ENCODE results near the gene HMGCR.
"Not testable (repeated sequence)": the region's sequence is repeated elsewhere in the genome, so short reads cannot be mapped to it uniquely, and the experiment has no call there.

Gene HMGCR

DNA sequence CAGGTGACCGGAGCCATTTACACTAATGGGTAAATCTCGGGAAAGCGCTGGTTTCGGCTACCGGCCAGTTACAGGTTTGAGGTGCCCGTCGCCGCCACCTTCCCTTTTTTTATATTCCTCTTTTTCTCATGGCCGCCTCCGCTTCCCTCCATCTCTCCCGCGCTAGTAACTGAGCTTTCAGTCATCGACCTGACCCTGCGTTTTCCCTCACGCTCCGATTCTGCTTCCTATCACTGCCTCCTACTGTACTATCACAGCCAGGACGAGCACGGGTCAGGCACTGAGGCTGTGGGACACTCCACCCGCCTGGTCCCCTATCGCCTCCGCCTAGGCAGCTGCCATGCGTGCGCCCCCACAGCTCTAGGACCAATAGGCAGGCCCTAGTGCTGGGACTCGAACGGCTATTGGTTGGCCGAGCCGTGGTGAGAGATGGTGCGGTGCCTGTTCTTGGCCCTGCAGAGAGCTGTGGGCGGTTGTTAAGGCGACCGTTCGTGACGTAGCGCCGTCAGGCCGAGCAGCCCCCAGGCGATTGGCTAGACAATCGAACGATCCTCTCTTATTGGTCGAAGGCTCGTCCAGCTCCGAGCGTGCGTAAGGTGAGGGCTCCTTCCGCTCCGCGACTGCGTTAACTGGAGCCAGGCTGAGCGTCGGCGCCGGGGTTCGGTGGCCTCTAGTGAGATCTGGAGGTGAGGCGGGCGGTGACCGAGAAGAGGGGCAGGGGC lies at the start of gene HMGCR:
Gene HMGCR, plus strand, starts transcription at position 606 of the 722 bp plus-strand sequence. CDS start 5,386 bp downstream, outside the sequence.
- peak; percentile 95 for DNase-seq (ENCODE audit: low read depth)

- not testable (repeated sequence) for DNase-seq (ENCODE audit: low read depth)
Observed at GRCh38 chr5:75291844-75292243, 45.2 kb upstream of the HMGCR start.

- DNase-seq (ENCODE audit: low read depth): no peak
Observed at GRCh38 chr5:75300084-75300483, 36.9 kb upstream of the HMGCR start.

DNA sequence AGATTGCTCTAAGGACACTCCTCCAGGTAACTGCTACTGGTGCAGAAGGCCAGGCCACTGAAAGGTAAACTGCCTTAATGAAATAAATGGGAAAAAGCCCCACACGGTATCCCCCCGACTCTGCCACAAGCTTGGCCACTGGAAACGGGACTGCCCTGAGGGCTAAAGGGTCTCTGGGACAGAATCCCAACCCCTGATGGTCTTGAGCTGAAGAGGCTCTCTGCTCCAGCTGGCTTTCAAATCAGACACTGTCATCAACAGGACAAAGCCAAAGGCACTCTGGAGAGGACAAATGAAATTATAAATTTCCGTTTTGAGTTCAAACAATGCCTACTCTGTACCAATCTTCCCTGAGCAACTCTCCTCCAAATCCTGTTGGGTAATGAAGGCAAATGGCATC lies 33.6 kb upstream of the HMGCR start:
- no peak for DNase-seq (ENCODE audit: low read depth)

DNA sequence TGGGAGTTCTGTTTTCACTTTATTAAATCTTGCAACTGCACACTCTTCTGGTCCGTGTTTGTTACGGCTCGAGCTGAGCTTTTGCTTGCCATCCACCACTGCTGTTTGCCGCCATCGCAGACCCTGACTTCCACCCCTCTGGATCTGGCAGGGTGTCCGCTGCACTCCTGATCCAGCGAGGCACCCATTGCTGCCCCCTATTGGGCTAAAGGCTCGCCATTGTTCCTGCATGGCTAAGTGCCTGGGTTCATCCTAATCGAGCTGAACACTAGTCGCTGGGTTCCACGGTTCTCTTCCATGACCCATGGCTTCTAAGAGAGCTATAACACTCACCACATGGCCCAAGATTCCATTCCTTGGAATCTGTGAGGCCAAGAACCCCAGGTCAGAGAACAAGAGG lies 32.5 kb upstream of the HMGCR start:
- DNase-seq (ENCODE audit: low read depth): not testable (repeated sequence)

DNA sequence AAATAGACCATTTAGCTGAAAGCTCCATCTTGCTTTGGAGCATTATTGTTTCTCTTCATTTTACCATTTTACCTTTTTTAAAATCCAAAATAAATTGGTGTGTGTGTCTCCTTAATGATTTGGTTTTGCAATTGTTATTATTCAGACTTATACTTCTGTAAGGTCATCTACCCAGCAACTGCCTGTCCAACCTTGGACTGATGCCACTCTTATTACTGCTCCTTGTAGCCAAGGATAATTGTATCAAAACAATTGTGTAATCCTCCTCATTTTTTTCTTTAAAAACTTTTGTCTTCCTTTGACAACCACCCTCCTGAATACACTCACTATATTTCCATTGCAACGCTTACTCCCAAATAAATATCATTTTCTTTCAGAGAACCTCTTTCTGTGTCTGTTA lies 30.3 kb upstream of the HMGCR start:
- no peak for DNase-seq (ENCODE audit: low read depth)

GRCh38 chr5:75310212-75310611 lies 26.8 kb upstream of the HMGCR start:
- no peak for DNase-seq (ENCODE audit: low read depth)

DNA sequence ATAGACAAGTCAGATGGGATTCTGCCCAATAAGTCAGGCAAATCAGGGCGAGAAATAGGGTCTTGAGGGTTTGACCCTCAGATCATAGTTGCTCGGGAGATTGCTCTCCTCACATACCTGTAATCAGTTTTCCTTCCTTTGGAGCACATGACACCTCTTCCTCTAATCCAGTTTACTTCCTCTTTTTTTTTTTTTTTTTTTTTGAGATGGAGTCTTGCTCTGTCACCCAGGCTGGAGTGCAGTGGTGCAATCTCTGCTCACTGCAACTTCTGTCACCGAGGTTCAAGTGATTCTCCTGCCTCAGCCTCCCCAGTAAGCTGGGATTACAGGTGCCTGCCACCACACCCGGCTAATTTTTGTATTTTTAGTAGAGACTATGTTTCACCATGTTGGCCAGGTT lies 17.9 kb upstream of the HMGCR start:
- not testable (repeated sequence) for DNase-seq (ENCODE audit: low read depth)

- DNase-seq (ENCODE audit: low read depth): no peak
Observed at GRCh38 chr5:75319638-75320037, 17.4 kb upstream of the HMGCR start.

- no peak for DNase-seq (ENCODE audit: low read depth)
Observed at GRCh38 chr5:75320371-75320770, 16.6 kb upstream of the HMGCR start.

DNA sequence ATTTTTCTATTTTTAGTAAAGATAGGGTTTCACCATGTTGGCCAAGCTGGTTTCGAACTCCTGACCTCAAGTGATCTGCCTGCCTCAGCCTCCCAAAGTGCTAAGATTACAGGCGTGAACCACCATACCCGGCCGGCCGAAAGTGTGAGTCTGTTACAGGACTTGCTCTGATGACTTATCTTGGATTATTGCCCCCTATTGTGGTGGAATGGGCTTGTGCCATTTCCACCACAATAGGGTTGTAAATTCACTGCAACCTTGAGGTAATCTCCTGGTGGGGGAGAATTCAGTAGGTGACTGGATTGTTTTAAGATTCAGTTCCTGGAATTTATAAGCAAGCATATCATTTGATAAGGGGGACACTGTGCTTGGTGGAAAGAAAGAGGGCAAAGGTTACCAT lies 15.0 kb upstream of the HMGCR start:
- no peak for DNase-seq (ENCODE audit: low read depth)

- no peak for DNase-seq (ENCODE audit: low read depth)
Observed at GRCh38 chr5:75324791-75325190, 12.2 kb upstream of the HMGCR start.

GRCh38 chr5:75325242-75325641 lies 11.8 kb upstream of the HMGCR start:
- DNase-seq (ENCODE audit: low read depth): no peak

DNA sequence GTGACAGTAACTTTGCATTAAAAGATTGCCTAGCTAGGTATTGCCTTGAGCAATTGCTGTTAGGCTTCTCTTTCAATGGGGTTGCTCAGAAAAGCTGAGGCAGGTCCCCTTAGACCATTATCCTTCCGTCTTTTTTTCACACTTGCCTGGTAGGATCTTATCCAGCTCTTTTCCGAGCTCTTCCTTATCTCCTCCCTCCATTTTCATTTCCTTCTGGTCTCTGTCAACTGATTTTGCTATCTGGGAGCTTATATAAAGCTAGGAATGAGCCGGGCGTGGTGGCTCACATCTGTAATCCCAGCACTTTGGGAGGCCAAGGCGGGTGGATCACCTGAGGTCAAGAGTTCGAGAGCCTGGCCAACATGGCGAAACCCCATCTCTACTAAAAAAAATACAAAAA lies 6.6 kb upstream of the HMGCR start:
- no peak for DNase-seq (ENCODE audit: low read depth)

GRCh38 chr5:75331095-75332090 lies 5.6 kb upstream of the HMGCR start:
- no peak for DNase-seq (ENCODE audit: low read depth)

- not testable (repeated sequence) for DNase-seq (ENCODE audit: low read depth)
Observed at GRCh38 chr5:75333759-75334158, 3.3 kb upstream of the HMGCR start.

- not testable (repeated sequence) for DNase-seq (ENCODE audit: low read depth)
Observed at GRCh38 chr5:75334413-75334812, 2.6 kb upstream of the HMGCR start.

- no peak for DNase-seq (ENCODE audit: low read depth)
Observed at GRCh38 chr5:75335486-75335885, 1.5 kb upstream of the HMGCR start.

DNA sequence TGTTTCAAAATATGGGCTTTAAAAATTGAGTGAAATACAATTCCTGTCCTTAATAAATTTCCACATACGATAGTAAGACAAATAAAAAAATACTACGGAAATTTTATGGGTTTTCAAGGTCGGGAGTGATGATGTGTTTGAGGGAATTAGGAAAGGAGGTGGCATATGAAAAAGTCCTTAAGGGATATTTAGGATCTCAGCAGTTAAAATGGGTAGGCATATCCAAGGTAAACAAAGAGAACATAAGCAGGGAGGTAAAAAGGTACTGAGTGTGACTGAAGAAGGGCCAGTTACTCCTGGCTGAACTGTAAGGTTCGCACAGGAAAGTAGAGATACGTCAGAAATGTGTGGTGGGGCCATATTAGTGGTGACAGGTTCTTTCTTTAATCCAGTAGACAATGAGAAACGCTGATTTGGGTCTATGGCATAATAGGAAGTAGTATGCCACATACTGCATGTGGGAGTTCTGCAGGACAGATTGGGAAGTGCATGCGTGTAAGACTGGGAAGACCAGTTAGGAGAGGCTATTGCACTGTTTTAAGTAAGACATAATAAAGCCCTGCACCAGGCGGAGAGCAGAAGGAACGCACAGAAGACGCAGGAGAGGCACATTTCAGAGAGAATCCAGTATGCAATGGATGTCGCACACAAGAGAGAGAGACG lies 937 bp upstream of the HMGCR start:
- DNase-seq (ENCODE audit: low read depth): no peak

DNA sequence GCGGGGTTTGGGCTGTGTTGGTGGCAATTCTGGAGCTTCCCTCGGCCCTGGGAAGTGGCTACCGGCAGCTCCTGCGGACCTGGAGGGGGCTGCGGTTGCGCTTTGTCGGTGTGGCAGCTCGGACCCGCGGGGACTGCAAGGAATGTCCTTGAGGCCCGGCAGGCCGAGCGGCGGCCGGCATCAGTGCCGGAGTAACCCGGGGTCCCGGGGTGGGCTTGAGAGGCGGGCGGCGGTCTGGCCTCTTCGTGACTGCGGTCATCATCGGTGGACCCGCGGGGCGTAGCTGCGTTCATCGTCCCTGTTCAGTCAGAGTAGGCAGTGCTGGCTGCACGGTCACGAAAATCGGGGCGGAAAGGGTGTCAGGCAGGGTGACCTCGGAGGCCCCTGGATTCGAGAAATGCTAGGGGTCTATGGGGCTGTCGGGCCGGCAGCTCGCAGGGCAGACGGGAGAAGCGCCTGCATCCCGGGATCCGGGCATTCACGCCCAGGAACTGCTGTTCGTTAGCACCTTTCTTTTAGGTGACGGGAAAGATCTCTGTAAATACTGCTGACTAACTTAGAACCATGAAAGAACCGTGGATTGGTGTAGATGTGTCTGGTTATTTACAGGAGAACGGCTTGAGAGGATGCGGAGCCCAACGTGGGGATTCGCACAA lies 474 bp downstream of the HMGCR start:
- no peak for DNase-seq (ENCODE audit: low read depth)

- DNase-seq (ENCODE audit: low read depth): no peak
Observed at GRCh38 chr5:75338408-75338807, 1.4 kb downstream of the HMGCR start.

Measured in stimulated activated CD8-positive, alpha-beta memory T cell treated with anti-CD3 and anti-CD28 coated beads, Interleukin-12 subunit alpha, Interleukin-12 subunit beta, amount 100 ng/mL, for 1 hour (primary cell).